HepG2 (cell line): Measurements from ENCODE around the gene RGS7. TPM values are rescaled to one million over a fixed set of nuclear protein-coding genes. Genes with fewer than 3 reads are reported as not detected.

Source experiments
- ATAC-seq: fragments of 200-7000 bp; cut with Tn5 transposase; 3 replicates; pipeline ENCODE4 v1.9.1; 2020; ENCODE audit warnings: mild to moderate bottlenecking, moderate library complexity
- BruUV-seq: library from RNA; stranded (reverse); fragments of 400-500 nt; replicated peaks from 2 replicates; lab custom pipeline; 2021; lab: Mats Ljungman, UMichigan
- CTCF ChIA-PET: fragments of 300-600 bp; formaldehyde crosslinking; extraction: SDS; loops from one replicate; lab custom pipeline; 2021; ENCODE audit warnings: low total read pairs, inconsistent platforms, low intra/inter-chr PET ratio; lab: Yijun Ruan, JAX
- POLR2A ChIA-PET: fragments of 350-600 bp; sonication (Branson Sonifier 250); formaldehyde crosslinking; loops from one replicate; lab custom pipeline; 2020; ENCODE audit warnings: antibody characterized with exemption, inconsistent platforms; lab: Yijun Ruan, JAX
- DNase-seq: peaks from one replicate; pipeline ENCODE4 v3.0.0-alpha.2; 2015; ENCODE audit warnings: low spot score
- FAIRE-seq: peaks from 3 replicates; lab custom pipeline; 2011; peaks lifted over from hg19 to GRCh38; lab: Jason Lieb, UNC
- H2AFZ ChIP-seq: one replicate; pipeline ENCODE4 v1.6.1; 2011; ENCODE audit warnings: low read length, inconsistent platforms
- H3K27ac ChIP-seq: fragments of 300-600 bp; 3 replicates; pipeline ENCODE4 v1.8.0; 2011; ENCODE audit warnings: mixed run types, mild to moderate bottlenecking, mixed read lengths, low read length, inconsistent platforms; ENCODE audit not compliant: insufficient read depth; ENCODE audit errors: extremely low read length
- H3K27me3 ChIP-seq, 2 experiments: fragments of 200-600 bp in 1 of 2; 2 replicates in 1 of 2; 3 replicates in 1 of 2; pipeline versions ENCODE4 v1.6.0 to v1.8.0; 2011; ENCODE audit warnings: low read length in 2 of 2, mild to moderate bottlenecking in 2 of 2, moderate library complexity in 2 of 2, inconsistent platforms in 1 of 2; ENCODE audit not compliant: insufficient read depth in 2 of 2, control insufficient read depth in 1 of 2
- H3K36me3 ChIP-seq, 2 experiments: fragments of 200-600 bp in 1 of 2; replicated peaks in 1 of 2; 2 replicates in 1 of 2; 3 replicates in 1 of 2; pipeline versions ENCODE4 v1.5.1 to v1.8.0; 2011; ENCODE audit warnings: low read length in 2 of 2, inconsistent platforms in 1 of 2; ENCODE audit not compliant: insufficient read depth in 2 of 2, control insufficient read depth in 1 of 2
- H3K4me1 ChIP-seq: 2 replicates; pipeline ENCODE4 v1.5.1; 2012; ENCODE audit warnings: low read length, inconsistent platforms; ENCODE audit not compliant: insufficient read depth
- H3K4me2 ChIP-seq: 2 replicates; pipeline ENCODE4 v1.6.0; 2011; ENCODE audit warnings: low read depth, low read length, inconsistent platforms
- H3K4me3 ChIP-seq, 3 experiments: fragments of 200-600 bp in 1 of 3; sonication (generic), shearing (Covaris generic) in 1 of 3; replicated peaks in 1 of 3; 2 replicates each; pipeline ENCODE4 v1.5.1; 2011 to 2016; ENCODE audit warnings: low read length in 3 of 3, inconsistent platforms in 2 of 3, low read depth in 2 of 3, mild to moderate bottlenecking in 2 of 3, control low read depth in 1 of 3, mixed read lengths in 1 of 3; ENCODE audit not compliant: insufficient read depth in 1 of 3
- H3K79me2 ChIP-seq: one replicate; pipeline ENCODE4 v1.6.1; 2011; ENCODE audit warnings: low read length, inconsistent platforms; ENCODE audit not compliant: insufficient read depth
- H3K9ac ChIP-seq: 2 replicates; pipeline ENCODE4 v1.6.0; 2011; ENCODE audit warnings: mild to moderate bottlenecking, low read depth, low read length, inconsistent platforms; ENCODE audit not compliant: insufficient read depth
- H3K9me3 ChIP-seq: 2 replicates; pipeline ENCODE4 v1.5.1; 2012; ENCODE audit warnings: mild to moderate bottlenecking, low read length
- H4K20me1 ChIP-seq: 2 replicates; pipeline ENCODE4 v1.6.0; 2011; ENCODE audit warnings: inconsistent platforms, mild to moderate bottlenecking, low read length, moderate library complexity; ENCODE audit not compliant: insufficient read depth
- FOXJ3 ChIP-seq: sonication (generic); formaldehyde crosslinking; IDR thresholded peaks from 2 replicates; pipeline ENCODE4 v1.4.0; 2020; ENCODE audit warnings: missing genetic modification reagents, mild to moderate bottlenecking, borderline replicate concordance
- FOXO1 ChIP-seq: sonication (generic); formaldehyde crosslinking; IDR thresholded peaks from 2 replicates; pipeline ENCODE4 v1.4.0; 2020; ENCODE audit warnings: missing genetic modification reagents
- KLF12 ChIP-seq: sonication (generic); formaldehyde crosslinking; IDR thresholded peaks from 2 replicates; pipeline ENCODE4 v1.4.0; 2020; ENCODE audit warnings: missing genetic modification reagents, borderline replicate concordance
- PATZ1 ChIP-seq: sonication (generic); formaldehyde crosslinking; IDR thresholded peaks from 2 replicates; pipeline ENCODE4 v1.4.0; 2020; ENCODE audit warnings: missing genetic modification reagents
- PLSCR1 ChIP-seq: sonication (generic); formaldehyde crosslinking; IDR thresholded peaks from 2 replicates; pipeline ENCODE4 v1.5.0; 2020; ENCODE audit warnings: missing genetic modification reagents, mild to moderate bottlenecking, borderline replicate concordance
- SALL1 ChIP-seq: sonication (generic); formaldehyde crosslinking; IDR thresholded peaks from 2 replicates; pipeline ENCODE4 v1.8.0; 2022; ENCODE audit warnings: mild to moderate bottlenecking, missing genetic modification reagents
- ZNF276 ChIP-seq: sonication (generic); formaldehyde crosslinking; IDR thresholded peaks from 2 replicates; pipeline ENCODE4 v1.4.0; 2020; ENCODE audit warnings: mild to moderate bottlenecking, low read depth, missing genetic modification reagents
- ZNF407 ChIP-seq: sonication (generic); formaldehyde crosslinking; IDR thresholded peaks from one replicate; pipeline ENCODE4 v1.5.1; 2020; ENCODE audit warnings: mild to moderate bottlenecking, missing genetic modification reagents; ENCODE audit errors: not compliant biosample characterization
- WGBS: methylation state at CpG from one replicate; pipeline ENCODE4 v1.1.6; 2017; ENCODE audit warnings: low lambda C conversion rate; 5-methylcytosine and 5-hydroxymethylcytosine counted together
- in situ Hi-C: cut with HindIII; loops from 2 replicates; pipeline ENCODE4 v1.10.0; 2017; ENCODE audit warnings: low pct_unique_long_range_greater_than_20kb; ENCODE audit not compliant: extremely low pct_ligation_motif_present
- intact Hi-C: fragments of 100-400 bp; cut with micrococcal nuclease; formaldehyde crosslinking; loops from one replicate; pipeline ENCODE4 v1.10.0; 2022; ENCODE audit not compliant: unreplicated experiment
- polyA plus RNA-seq, 8 experiments: library from polyadenylated mRNA; depleted of rRNA in 3 of 8; stranded (reverse) in 7 of 8; unstranded in 1 of 8; fragments of >200 nt; fragmentation: Illumina TruSeq in 4 of 8; extraction: Trizol in 4 of 8; gene quantifications; 2 replicates each; pipeline versions ENCODE4 v1.2.1 to v1.2.3, GENCODE V29; 2011 to 2016; ENCODE audit warnings: low read depth in 4 of 8, missing spikeins in 1 of 8, mixed read lengths in 1 of 8; ENCODE audit not compliant: insufficient read depth in 1 of 8
- total RNA-seq, 5 experiments: library from RNA; depleted of rRNA; stranded (reverse); fragments of >200 nt; fragmentation: Illumina TruSeq; extraction: Trizol; gene quantifications; 2 replicates each; pipeline ENCODE4 v1.2.3, GENCODE V29; 2016; ENCODE audit warnings: low read depth in 1 of 5

Gene RGS7
- total and polyA plus RNA-seq, 2 of the 13 experiments (the other 11 are each of a cell fraction or from before 2014, with no cell fraction given): not detected

GRCh38 chr1:240766831-240767230 lies 590.2 kb downstream of the RGS7 start (continued):
- no peak for TF ChIP-seq ZNF407 (CRISPR knock-in tag)

- ChIA-PET CTCF (no interaction called here), POLR2A (no interaction called here)
- Histone ChIP-seq H3K79me2 (no peaks in the 10 kb centered on the region), H3K9ac (no peak overlapping the region), H3K27me3 (no peaks in the 10 kb centered on the region), H3K4me3 (no peak overlapping the region), H3K36me3 (no peaks in the 10 kb centered on the region), H2AFZ (no peak overlapping the region), H3K4me2 (no peak overlapping the region), H3K27ac (no peak overlapping the region), H3K4me1 (no peaks in the 10 kb centered on the region), H3K9me3 (no peaks in the 10 kb centered on the region), H4K20me1 (no peaks in the 10 kb centered on the region)
- no peak; the same call in 2 of the 3 replicates for ATAC-seq
- in situ Hi-C loops: no loop called here
- BruUV-seq: no TSS peak
- intact Hi-C loops: no loop called here
- 5% methylated on average over 5 of the region's 5 CpGs for WGBS
- no peak for DNase-seq
- FAIRE-seq: no peak
- TF ChIP-seq PLSCR1 (CRISPR knock-in tag): no peak
- no peak for TF ChIP-seq FOXJ3 (CRISPR knock-in tag)
- TF ChIP-seq KLF12 (CRISPR knock-in tag): no peak
- TF ChIP-seq PATZ1 (CRISPR knock-in tag): no peak
- TF ChIP-seq FOXO1 (CRISPR knock-in tag): no peak
- TF ChIP-seq ZNF276 (CRISPR knock-in tag): no peak
- TF ChIP-seq SALL1 (CRISPR knock-in tag): no peak
These were observed 591.2 kb downstream of the RGS7 start for GRCh38 chr1:240765732-240766363.
